ENCODE data around the gene GRK1.

Gene GRK1

DNA sequence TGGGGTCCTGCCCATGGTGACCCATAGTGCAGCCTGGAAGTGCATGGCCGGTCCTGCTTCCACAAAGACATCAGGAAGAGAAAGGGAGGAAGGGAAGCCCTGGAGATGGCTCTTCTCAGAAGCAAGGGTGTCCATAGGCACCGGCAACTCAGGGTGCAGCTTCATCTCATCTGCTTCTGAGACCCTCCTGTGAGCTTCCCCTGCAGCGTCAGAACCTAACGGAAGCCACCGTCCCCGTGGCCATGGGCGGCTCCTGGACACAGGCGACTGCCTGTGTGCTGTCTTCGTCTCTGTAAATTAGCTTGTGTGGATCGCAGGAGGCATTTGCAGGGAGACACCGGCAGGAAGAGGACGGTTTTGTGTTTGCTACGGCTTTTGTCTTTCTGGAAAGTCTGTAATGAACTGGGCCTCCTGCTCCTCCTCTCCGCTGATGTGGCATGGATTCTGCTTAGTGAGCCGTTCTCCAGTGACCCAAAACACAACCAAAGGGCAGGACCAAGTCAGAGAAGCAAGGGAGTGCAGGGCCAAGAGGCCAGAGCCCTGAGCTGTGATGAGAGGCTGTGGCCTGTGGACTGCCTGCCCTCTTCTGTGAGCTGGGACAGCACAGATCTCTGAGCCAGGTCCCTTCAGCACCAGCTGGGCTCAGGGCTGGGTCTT lies 11.5 kb upstream of the GRK1 start:
- no peak for TF ChIP-seq ZFX (IDR thresholded peaks at IDR 0.05; ENCODE audit: borderline replicate concordance)
- TF ChIP-seq, protein P1, sequence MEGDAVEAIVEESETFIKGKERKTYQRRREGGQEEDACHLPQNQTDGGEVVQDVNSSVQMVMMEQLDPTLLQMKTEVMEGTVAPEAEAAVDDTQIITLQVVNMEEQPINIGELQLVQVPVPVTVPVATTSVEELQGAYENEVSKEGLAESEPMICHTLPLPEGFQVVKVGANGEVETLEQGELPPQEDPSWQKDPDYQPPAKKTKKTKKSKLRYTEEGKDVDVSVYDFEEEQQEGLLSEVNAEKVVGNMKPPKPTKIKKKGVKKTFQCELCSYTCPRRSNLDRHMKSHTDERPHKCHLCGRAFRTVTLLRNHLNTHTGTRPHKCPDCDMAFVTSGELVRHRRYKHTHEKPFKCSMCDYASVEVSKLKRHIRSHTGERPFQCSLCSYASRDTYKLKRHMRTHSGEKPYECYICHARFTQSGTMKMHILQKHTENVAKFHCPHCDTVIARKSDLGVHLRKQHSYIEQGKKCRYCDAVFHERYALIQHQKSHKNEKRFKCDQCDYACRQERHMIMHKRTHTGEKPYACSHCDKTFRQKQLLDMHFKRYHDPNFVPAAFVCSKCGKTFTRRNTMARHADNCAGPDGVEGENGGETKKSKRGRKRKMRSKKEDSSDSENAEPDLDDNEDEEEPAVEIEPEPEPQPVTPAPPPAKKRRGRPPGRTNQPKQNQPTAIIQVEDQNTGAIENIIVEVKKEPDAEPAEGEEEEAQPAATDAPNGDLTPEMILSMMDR (IDR thresholded peaks at IDR 0.05), result no peak
- no peak overlapping the region for H3K27ac ChIP-seq

DNA sequence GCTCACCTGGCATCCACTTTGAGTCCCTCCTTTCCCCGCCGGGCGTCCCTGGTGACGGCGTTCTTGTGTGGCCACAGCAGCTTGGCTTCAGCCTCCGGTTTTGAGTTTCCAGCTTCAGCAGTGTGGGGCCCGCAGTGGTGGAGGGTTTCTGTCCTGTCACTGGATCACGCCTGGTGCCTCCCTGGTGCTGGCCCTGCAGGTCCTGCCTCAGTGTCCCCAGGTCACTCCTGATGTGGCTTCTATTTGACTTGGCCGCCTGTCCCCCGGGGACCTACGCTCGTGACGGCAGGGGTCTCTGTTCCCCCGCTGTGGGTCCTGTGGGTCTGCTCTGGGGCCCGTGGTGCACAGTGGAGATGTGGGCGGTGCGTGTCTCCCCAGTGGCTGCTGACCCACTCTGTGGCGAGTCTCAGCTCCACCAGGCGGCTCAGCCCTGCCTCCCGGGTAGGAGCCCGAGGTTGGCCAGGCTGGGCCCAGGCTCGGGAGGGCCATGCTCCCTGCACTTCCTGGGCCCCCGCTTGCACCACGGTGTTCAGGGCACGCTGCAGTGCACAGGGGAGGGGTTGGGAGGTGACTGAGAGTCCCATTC lies 10.9 kb upstream of the GRK1 start:
- H3K27ac ChIP-seq, result no peak overlapping the region
- no peak for TF ChIP-seq ZFX (IDR thresholded peaks at IDR 0.05; ENCODE audit: borderline replicate concordance)
- TF ChIP-seq, protein P1 (IDR thresholded peaks at IDR 0.05), result no peak

DNA sequence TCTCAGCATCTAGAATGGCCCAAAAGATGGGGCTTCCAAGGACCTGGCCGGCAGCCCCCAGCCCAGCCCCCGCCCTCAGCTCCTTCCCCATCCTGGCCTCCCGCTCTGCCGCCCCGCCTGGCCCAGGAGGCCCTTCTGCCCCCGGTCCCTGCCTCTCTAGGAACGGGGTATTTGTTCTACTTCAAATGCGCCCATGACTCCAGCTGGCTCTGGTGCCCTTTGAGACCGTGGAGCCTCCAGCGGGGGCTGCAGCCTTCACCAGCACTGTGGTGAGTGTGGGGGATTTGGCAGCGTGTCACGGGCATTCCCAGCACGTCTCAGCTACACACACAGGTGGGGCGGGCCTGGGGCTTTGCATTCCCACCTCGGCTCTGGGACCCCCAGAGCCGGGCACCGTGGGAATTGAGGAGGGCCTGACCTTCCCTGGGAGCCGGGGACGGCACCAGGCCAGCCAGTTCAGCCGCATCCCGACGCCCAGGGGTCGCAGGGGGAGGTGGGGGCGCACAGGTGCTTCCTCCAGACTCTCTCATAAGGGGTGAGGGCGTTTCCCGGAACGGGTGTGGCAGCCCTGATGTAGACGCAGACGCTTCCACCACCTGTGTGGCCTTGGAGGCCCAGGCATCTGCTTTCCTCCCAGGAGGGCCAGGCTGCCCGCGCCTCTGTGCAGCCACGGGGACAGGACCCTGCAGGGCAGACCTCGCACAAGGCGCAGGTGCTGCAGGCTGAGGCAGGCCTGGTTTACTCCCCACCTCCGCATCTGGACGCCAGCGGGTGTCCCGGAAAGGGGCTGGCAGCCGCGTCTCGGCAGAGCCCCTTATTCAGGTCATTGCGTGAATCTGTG lies 10.0 kb upstream of the GRK1 start:
- TF ChIP-seq, protein P1 (IDR thresholded peaks at IDR 0.05), result no peak
- TF ChIP-seq ZFX (IDR thresholded peaks at IDR 0.05; ENCODE audit: borderline replicate concordance), result no peak

DNA sequence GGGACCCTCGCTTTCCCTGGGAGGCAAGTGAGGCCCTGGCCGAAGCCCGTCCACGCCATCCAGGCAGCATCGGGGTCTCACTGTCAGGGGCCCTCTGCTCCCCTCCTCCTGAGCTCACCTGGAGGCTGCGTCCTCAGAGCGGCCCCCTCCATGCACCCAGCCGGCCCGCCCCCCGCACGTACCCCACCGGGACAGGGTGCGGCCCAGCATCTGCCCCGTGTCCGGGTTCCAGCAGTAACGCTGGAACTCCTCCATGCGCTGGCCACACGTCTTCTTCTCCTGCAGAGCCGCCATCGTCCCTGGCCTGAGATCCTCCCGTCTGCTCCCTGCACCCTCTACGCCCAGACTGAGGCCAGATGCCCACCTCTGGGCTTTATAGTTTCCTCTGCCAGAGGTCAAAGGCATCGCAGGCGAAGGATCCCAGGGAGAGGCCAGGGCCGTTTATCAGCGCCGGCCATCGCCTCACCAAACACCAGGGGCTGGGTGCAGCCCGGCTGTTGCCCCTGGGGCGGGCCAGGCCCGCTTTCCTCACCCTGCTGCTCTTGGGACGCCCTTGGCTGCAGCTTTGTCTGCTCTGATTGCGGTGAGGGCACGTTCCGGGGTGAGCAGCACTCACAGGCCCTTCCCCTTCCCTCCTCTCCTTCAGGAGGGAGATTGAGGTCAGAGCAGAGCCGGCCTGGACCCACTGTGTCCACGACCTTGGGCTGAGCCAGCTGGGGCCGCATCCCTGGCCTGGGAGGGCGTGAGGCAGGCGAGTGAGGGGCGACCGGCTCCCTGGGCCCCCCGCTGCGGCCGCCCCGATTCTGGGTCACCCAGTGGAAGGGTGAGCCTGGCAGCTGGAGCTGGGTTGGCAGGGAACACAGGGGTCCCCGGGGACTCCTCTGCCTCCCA lies 8.9 kb upstream of the GRK1 start, which contains the start of gene ATP4B:
Gene ATP4B (minus strand): TSS at position 348 of the 891 bp plus-strand sequence. CDS start 54 bp downstream, at position 294.
- TF ChIP-seq ZFX (IDR thresholded peaks at IDR 0.05; ENCODE audit: borderline replicate concordance), result no peak
- TF ChIP-seq, protein P1 (IDR thresholded peaks at IDR 0.05), result no peak
- H3K27ac ChIP-seq, result no peak within 1 kb of the TSS

More for the DNA sequence above, 10.0 kb upstream of the GRK1 start:
- H3K27ac ChIP-seq, result no peak overlapping the region

DNA sequence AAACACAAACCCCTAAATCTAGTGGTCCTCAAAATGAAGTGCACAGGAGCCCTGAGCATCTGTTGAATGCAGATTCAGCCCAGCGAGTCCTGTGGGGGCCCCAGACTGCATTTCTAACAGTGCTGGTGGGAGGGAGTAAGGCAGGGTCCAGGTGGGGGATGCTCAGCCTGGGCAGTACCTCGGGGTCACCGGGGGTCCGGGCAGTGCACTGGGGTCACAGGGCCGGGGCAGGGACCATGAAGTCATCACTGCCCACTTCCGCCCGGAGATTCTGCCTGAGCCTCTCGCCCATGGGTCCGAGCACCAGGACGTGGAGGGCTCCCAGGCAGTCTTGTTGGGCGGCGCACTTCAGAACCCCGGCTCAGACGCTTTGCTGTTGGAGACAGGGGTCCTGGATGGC lies 8.2 kb upstream of the GRK1 start:
- TF ChIP-seq ZFX (IDR thresholded peaks at IDR 0.05; ENCODE audit: borderline replicate concordance), result no peak
- TF ChIP-seq, protein P1 (IDR thresholded peaks at IDR 0.05), result no peak
- no peak overlapping the region for H3K27ac ChIP-seq

DNA sequence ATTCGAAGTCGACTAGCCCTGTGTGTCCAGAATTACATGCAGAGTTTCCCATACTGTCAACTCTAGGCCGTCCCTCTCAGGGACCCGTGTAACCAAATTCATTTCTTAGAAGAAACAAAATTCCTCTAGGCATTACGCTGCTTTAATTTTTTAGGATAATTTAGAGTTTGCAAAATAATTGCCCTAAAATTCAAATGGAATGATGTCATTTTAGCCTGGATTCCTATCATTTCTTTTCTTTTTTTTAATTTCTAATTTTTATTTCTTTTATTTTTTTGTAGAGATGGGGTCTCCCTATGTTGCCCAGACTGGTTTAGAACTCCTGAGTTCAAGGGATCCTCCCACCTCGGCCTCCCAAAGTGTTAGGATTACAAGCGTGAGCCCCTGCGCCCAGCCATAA lies 7.7 kb upstream of the GRK1 start:
- no peak overlapping the region for H3K27ac ChIP-seq
- no peak for TF ChIP-seq ZFX (IDR thresholded peaks at IDR 0.05; ENCODE audit: borderline replicate concordance)
- TF ChIP-seq, protein P1 (IDR thresholded peaks at IDR 0.05), result no peak

All from 22Rv1 (cell line).